KG1 (cell line): ENCODE measurements around the gene NCOR2.

Experiments
- DNase-seq: peaks from one replicate; lab custom pipeline; 2025; lab: John Stamatoyannopoulos, UW

The NCOR2 gene

GRCh38 chr12:124543590-124544310, 23.7 kb downstream of the NCOR2 start:
- DNase-seq: no peak

GRCh38 chr12:124543052-124543589, 24.3 kb downstream of the NCOR2 start:
- DNase-seq: no peak

GRCh38 chr12:124542021-124542949, 25.1 kb downstream of the NCOR2 start:
- no peak for DNase-seq

DNA sequence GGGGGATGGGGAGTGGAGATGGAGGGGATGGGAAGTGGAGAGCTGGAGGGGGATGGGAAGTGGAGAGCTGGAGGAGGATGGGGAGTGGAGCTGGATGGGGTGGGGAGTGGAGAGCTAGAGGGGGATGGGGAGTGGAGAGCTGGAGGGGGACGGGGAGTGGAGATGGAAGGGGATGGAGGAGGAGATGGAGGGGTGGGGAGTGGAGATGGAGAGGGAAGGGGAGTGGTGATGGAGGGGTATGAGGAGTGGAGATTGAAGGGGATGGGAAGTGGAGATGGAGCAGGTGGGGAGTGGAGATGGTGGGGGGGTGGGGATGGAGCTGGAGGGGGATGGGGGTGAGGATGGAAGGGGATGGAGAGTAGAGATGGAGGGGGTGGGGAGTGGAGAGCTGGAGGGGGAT, 26.1 kb downstream of the NCOR2 start:
- no peak for DNase-seq

DNA sequence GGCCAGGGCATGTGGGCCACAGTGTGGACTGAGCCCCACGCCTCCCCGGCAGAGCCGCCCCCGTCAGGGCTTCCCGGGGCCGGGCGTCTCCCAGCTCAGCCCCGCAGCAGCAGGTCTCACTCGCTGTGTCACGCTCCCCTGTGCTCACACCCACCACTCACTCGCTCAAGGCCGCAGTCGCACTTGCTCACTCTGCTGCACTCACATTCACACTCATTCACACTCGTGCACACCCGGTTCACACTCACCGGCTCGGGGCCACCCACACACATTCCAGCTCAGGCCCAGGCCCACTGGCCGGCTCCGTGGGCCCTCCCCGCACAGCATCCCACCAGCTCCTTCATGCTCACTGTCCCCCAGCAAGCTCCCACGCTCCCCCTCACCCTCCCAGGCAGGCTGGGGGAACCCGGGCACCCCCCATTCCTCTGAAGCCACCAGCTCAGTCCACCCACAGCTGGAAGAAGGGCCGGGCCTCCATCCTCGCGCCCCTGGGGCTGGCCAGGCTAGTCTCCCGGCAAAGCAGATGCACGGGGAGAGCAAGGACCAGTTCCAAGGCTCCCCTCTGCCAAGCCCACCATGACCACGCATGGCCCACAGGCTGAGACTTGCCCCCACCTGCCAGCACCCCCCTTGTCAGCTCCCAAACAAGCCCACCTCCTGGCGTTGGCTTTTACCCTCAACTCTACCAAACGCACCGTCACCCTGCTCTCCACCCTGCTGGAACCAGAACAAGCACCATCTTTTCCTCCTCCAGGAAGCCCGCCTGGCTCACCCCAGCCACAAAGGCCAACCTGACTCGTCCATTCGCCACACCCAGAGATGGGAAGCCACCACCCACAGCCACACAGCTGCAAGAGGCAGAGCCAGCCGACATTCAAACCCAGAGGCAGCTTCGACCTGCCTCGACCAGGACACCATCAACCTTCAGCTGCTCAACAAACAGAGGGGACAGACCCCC, 28.0 kb downstream of the NCOR2 start:
- DNase-seq: no peak

DNA sequence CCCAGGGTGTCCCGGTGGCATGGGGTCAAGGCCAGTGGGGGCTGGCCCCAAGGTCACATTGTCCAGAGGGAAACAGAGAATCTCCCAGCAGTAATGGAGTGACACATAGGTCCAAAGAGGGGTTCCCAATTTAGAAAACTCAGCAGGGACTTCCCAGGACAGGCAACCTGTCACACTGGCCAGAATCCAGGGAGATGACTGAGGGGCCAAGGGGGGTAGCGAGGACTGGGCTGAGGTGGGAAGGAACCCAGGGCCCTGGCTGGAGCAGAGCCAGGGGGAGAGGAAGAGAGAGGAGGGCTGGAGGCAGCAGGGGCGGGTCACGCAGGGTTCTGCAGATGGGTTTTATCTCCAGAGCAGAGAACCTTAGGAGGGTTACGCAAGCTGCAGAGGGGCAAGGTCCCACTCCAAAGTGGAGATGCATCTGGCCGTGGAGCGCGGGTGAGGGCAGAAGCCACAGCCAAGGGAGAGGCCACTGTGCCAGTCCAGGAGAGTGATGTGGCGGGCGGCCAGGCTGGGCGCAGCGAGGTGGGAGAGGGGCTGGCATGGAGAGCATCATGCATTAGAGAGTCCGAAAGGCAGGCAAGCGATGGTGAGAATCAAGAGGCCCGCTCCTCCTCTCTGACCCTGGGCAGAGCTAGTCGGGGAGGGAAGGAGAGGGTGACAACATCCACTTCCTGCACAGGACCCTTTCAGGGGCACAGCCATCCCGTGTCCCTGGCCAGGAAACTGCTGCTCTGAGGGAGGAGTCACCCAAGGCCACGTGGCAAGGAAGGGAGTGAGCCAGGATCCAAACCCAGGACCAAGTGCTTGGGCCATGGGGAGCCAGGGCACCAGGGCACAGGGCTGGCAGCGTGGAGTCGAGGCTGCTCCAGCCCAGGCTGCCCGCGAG, 29.0 kb downstream of the NCOR2 start:
- DNase-seq: no peak

- DNase-seq: no peak
These were observed 29.8 kb downstream of the NCOR2 start for GRCh38 chr12:124537525-124538193.

GRCh38 chr12:124536641-124537040, 30.8 kb downstream of the NCOR2 start:
- DNase-seq: no peak

- DNase-seq: no peak
These were observed 32.4 kb downstream of the NCOR2 start for GRCh38 chr12:124534776-124535740.

GRCh38 chr12:124533456-124533855, 34.0 kb downstream of the NCOR2 start:
- no peak for DNase-seq

DNA sequence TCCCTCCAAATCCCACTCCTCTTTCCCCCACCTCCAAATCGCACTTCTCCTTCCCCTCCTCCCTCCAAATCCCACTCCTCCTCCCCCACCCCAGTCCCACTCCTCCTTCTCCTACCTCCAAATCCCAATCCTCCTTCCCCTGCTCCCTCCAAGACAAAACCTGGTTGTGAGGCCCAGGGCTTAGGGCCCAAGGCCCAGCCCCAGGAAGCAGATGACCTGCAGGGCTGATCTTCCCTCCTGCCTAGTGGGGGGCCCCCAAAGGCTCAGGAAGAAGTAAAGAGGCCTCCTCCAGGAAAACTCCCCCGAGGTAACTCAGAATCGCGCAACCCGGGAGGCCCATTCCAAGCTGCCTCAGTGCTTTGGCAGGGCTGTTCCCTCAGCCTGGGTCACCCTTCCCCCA, 34.4 kb downstream of the NCOR2 start:
- no peak for DNase-seq

- DNase-seq: no peak
These were observed 35.1 kb downstream of the NCOR2 start for GRCh38 chr12:124532331-124532750.

DNA sequence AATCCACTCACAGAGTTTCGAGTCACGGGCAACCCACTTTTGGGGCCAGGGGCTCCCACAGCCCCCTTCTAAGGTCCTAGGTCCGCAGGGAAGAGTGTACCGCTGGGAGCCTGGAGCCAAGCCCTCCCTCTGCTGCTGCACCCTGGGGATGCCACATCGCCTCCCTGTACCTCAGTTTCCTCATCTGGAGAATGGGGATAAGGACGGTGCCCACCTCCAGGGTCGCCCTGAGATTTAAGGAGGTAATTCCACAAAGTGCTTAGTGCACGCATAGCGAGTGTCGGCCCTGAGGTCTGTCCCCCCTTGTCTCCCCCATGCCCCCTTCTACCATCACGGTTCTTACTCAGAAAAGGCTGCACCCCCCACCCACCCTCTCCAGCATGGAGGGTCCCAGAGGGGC, 35.5 kb downstream of the NCOR2 start:
- DNase-seq: no peak

GRCh38 chr12:124531281-124531745, 36.1 kb downstream of the NCOR2 start:
- no peak for DNase-seq

DNA sequence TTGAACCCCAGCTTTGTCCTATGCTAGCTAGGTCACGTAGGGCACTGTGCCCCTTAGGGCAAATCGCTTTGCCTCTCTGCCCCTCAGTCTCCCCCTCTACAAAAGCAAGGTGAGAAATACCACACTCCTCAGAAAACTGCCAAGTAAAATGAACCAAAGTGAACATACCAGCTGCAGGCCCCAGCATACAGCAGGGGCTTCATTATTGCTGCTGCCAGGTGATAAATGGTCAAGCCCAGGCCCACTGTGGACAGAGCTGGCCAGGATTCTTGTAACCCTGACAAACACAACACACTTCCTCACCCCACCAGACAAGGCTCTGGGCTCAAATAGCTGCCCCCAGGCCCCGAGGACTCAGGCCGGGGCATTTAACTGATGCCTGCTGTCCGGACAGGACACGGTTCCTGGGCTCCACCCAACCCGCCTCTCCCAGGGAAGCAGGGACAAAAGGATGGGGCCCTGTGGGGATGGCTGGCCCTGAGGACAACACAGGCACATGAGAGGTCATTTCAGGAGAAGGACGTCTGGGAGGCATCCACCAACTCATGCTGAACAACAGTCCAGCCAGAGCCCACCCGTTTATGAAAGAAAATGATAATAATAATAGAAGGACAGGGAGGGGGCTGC, 36.7 kb downstream of the NCOR2 start:
- no peak for DNase-seq

GRCh38 chr12:124529565-124530276, 37.7 kb downstream of the NCOR2 start:
- no peak for DNase-seq

- no peak for DNase-seq
These were observed 39.4 kb downstream of the NCOR2 start for GRCh38 chr12:124527861-124528561.
